ENCODE data around the gene SLC17A4.

Gene SLC17A4

GRCh38 chr6:25732468-25733198 is 21.9 kb upstream of the SLC17A4 start:
- H3K36me3 ChIP-seq (ENCODE audit: low read depth), result no peaks in the 10 kb centered on the region
- DNase-seq (ENCODE audit: low spot score) (no peak), ATAC-seq (ENCODE audit: low read depth) (no peak)
- no peak overlapping the region for H3K27ac ChIP-seq (ENCODE audit: poor library complexity, severe bottlenecking)
- no peaks in the 10 kb centered on the region for H3K4me1 ChIP-seq (ENCODE audit: insufficient read depth, poor library complexity, severe bottlenecking)
- H3K4me3 ChIP-seq (ENCODE audit: severe bottlenecking), result no peak overlapping the region
- H3K27me3 ChIP-seq (ENCODE audit: insufficient read depth, poor library complexity, severe bottlenecking), result peaks cover 27% of the 10 kb centered on the region
- TF ChIP-seq, protein P1, sequence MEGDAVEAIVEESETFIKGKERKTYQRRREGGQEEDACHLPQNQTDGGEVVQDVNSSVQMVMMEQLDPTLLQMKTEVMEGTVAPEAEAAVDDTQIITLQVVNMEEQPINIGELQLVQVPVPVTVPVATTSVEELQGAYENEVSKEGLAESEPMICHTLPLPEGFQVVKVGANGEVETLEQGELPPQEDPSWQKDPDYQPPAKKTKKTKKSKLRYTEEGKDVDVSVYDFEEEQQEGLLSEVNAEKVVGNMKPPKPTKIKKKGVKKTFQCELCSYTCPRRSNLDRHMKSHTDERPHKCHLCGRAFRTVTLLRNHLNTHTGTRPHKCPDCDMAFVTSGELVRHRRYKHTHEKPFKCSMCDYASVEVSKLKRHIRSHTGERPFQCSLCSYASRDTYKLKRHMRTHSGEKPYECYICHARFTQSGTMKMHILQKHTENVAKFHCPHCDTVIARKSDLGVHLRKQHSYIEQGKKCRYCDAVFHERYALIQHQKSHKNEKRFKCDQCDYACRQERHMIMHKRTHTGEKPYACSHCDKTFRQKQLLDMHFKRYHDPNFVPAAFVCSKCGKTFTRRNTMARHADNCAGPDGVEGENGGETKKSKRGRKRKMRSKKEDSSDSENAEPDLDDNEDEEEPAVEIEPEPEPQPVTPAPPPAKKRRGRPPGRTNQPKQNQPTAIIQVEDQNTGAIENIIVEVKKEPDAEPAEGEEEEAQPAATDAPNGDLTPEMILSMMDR (IDR thresholded peaks at IDR 0.05; ENCODE audit: poor library complexity, severe bottlenecking), result no peak
- H3K9me3 ChIP-seq (ENCODE audit: severe bottlenecking), result no peaks in the 10 kb centered on the region

- H3K27me3 ChIP-seq (ENCODE audit: insufficient read depth, poor library complexity, severe bottlenecking), result peaks cover 27% of the 10 kb centered on the region
- ATAC-seq (ENCODE audit: low read depth) (no peak), DNase-seq (ENCODE audit: low spot score) (no peak)
- TF ChIP-seq, protein P1 (IDR thresholded peaks at IDR 0.05; ENCODE audit: poor library complexity, severe bottlenecking), result no peak
- H3K36me3 ChIP-seq (ENCODE audit: low read depth), result no peaks in the 10 kb centered on the region
- H3K27ac ChIP-seq (ENCODE audit: poor library complexity, severe bottlenecking), result no peak overlapping the region
- H3K4me3 ChIP-seq (ENCODE audit: severe bottlenecking), result no peak overlapping the region
- H3K4me1 ChIP-seq (ENCODE audit: insufficient read depth, poor library complexity, severe bottlenecking), result no peaks in the 10 kb centered on the region
- no peaks in the 10 kb centered on the region for H3K9me3 ChIP-seq (ENCODE audit: severe bottlenecking)
Measured at GRCh38 chr6:25735261-25735660, 19.3 kb upstream of the SLC17A4 start.

DNA sequence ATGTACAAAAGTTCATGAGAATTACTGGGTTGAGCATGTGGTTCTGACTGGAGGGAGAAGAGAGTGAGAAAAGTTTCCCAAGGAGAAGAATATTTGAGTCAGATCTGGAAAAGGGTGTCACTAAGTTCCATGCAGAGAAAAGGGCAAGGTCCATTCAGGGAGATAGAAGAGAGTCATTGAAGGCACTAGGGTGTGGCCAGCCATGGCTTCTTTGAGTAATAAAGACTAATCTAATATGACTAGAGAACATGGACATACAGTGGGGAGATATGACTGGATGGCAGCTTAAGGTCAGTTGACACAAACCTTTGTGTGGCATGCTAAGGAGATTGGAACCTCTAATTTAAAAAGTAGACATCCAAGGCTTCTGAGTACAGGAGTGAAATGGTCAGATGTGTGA is 10.7 kb upstream of the SLC17A4 start:
- Histone ChIP-seq H3K27me3 (ENCODE audit: insufficient read depth, poor library complexity, severe bottlenecking) (no peaks in the 10 kb centered on the region), H3K27ac (ENCODE audit: poor library complexity, severe bottlenecking) (no peak overlapping the region), H3K9me3 (ENCODE audit: severe bottlenecking) (no peaks in the 10 kb centered on the region), H3K4me3 (ENCODE audit: severe bottlenecking) (no peak overlapping the region), H3K36me3 (ENCODE audit: low read depth) (no peaks in the 10 kb centered on the region), H3K4me1 (ENCODE audit: insufficient read depth, poor library complexity, severe bottlenecking) (no peaks in the 10 kb centered on the region)
- TF ChIP-seq, protein P1 (IDR thresholded peaks at IDR 0.05; ENCODE audit: poor library complexity, severe bottlenecking), result no peak
- ATAC-seq (ENCODE audit: low read depth) (no peak), DNase-seq (ENCODE audit: low spot score) (no peak)

DNA sequence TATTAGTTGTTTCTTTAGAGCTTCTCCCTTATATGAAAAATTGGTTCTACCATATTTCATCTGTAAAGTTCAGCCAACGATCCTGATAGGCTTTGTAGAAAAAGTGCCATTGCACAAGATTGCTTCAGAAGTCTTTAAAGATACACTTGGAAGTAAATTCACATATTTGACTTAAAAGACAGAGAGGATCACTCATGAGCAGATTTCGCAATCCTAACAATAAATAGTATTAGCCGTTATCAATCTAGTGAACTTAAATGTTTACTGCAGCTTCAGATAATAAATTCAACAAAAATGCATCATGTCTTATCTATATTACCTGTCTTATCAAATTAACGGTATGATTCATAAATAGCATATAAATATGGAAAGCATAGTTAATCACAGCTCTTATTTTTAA is 8.7 kb upstream of the SLC17A4 start:
- Histone ChIP-seq H3K9me3 (ENCODE audit: severe bottlenecking) (no peaks in the 10 kb centered on the region), H3K4me3 (ENCODE audit: severe bottlenecking) (no peak overlapping the region), H3K4me1 (ENCODE audit: insufficient read depth, poor library complexity, severe bottlenecking) (no peaks in the 10 kb centered on the region), H3K36me3 (ENCODE audit: low read depth) (no peaks in the 10 kb centered on the region), H3K27ac (ENCODE audit: poor library complexity, severe bottlenecking) (no peak overlapping the region), H3K27me3 (ENCODE audit: insufficient read depth, poor library complexity, severe bottlenecking) (no peaks in the 10 kb centered on the region)
- DNase-seq (ENCODE audit: low spot score) (no peak), ATAC-seq (ENCODE audit: low read depth) (no peak)
- TF ChIP-seq, protein P1 (IDR thresholded peaks at IDR 0.05; ENCODE audit: poor library complexity, severe bottlenecking), result no peak

DNA sequence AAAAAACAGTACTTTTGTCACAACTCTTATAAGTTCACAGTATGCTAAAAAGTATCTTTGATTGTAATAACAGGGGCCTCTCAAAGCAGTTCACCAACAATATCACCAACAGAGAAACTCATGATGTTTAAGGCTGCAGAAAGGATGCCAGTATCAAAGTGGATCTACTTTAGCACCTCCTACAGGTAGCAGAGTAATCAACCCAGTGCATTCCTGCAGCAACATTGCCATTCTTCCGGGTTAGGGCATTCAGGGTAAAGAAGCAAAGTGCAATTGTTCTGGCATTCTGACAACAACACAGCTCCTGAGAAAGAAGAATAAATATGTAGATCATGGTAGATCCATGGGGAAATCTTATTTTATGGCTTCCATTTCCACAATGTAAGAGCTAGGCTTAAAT is 7.6 kb upstream of the SLC17A4 start:
- no peaks in the 10 kb centered on the region for H3K27me3 ChIP-seq (ENCODE audit: insufficient read depth, poor library complexity, severe bottlenecking)
- no peaks in the 10 kb centered on the region for H3K4me1 ChIP-seq (ENCODE audit: insufficient read depth, poor library complexity, severe bottlenecking)
- no peak overlapping the region for H3K4me3 ChIP-seq (ENCODE audit: severe bottlenecking)
- TF ChIP-seq, protein P1 (IDR thresholded peaks at IDR 0.05; ENCODE audit: poor library complexity, severe bottlenecking), result no peak
- DNase-seq (ENCODE audit: low spot score) (no peak), ATAC-seq (ENCODE audit: low read depth) (no peak)
- no peaks in the 10 kb centered on the region for H3K36me3 ChIP-seq (ENCODE audit: low read depth)
- no peak overlapping the region for H3K27ac ChIP-seq (ENCODE audit: poor library complexity, severe bottlenecking)
- no peaks in the 10 kb centered on the region for H3K9me3 ChIP-seq (ENCODE audit: severe bottlenecking)

All from RWPE2 (cell line).